A673 (cell line): ENCODE measurements around the gene SNAPIN. TPM values are rescaled to one million over a fixed set of nuclear protein-coding genes. Genes with fewer than 3 reads are reported as not detected.

Experiments used
- BruUV-seq: library from RNA; stranded (reverse); fragments of 400-500 nt; replicated peaks from 2 replicates; lab custom pipeline; 2021; lab: Mats Ljungman, UMichigan
- CTCF ChIA-PET: fragments of 300-600 bp; sonication (Branson Sonifier 250); formaldehyde crosslinking; loops from one replicate; lab custom pipeline; 2022; ENCODE audit warnings: antibody characterized with exemption; lab: Charles Lee
- POLR2A ChIA-PET: fragments of 300-600 bp; sonication (Branson Sonifier 250); formaldehyde crosslinking; loops from one replicate; lab custom pipeline; 2022; ENCODE audit warnings: antibody characterized with exemption; ENCODE audit not compliant: low non-redundant PET; lab: Charles Lee
- DNase-seq: peaks from one replicate; pipeline ENCODE4 v3.0.0-alpha.2; 2015; ENCODE audit warnings: low spot score
- H3K27ac ChIP-seq: fragments of 200-600 bp; sonication (generic); 2 replicates; pipeline ENCODE4 v1.5.1; 2016; ENCODE audit warnings: mixed run types, low read depth, mild to moderate bottlenecking, mixed read lengths, antibody characterized with exemption, low read length; ENCODE audit not compliant: poor library complexity, severe bottlenecking
- H3K27me3 ChIP-seq: fragments of 200-600 bp; sonication (generic); replicated peaks from 2 replicates; pipeline ENCODE4 v1.6.1; 2017; ENCODE audit warnings: mixed run types, low read depth, mild to moderate bottlenecking, mixed read lengths, antibody characterized with exemption, low read length; ENCODE audit not compliant: insufficient read depth, poor library complexity
- H3K36me3 ChIP-seq: fragments of 200-600 bp; sonication (generic); 2 replicates; pipeline ENCODE4 v1.6.1; 2016; ENCODE audit warnings: mixed run types, mild to moderate bottlenecking, mixed read lengths, antibody characterized with exemption, low read length; ENCODE audit not compliant: insufficient read depth, poor library complexity, severe bottlenecking
- H3K4me1 ChIP-seq: fragments of 200-600 bp; sonication (generic); 2 replicates; pipeline ENCODE4 v1.6.1; 2017; ENCODE audit warnings: mixed run types, mild to moderate bottlenecking, mixed read lengths, antibody characterized with exemption, low read length; ENCODE audit not compliant: insufficient read depth, poor library complexity, severe bottlenecking
- H3K4me3 ChIP-seq: fragments of 200-600 bp; sonication (generic); 2 replicates; pipeline ENCODE4 v1.5.1; 2016; ENCODE audit warnings: low read depth, mixed run types, mild to moderate bottlenecking, mixed read lengths, low read length; ENCODE audit not compliant: poor library complexity, severe bottlenecking
- H3K9me3 ChIP-seq: fragments of 200-600 bp; sonication (generic); 2 replicates; pipeline ENCODE4 v1.6.1; 2016; ENCODE audit warnings: mixed run types, low read depth, mild to moderate bottlenecking, mixed read lengths, antibody characterized with exemption, low read length; ENCODE audit not compliant: poor library complexity, severe bottlenecking
- EZH2 ChIP-seq: fragments of 200-600 bp; sonication (generic); IDR thresholded peaks from 2 replicates; pipeline ENCODE4 v1.6.1; 2017; ENCODE audit warnings: borderline replicate concordance, low read depth, mild to moderate bottlenecking, mixed read lengths, antibody characterized with exemption, low read length; ENCODE audit not compliant: poor library complexity, severe bottlenecking
- intact Hi-C: fragments of 100-400 bp; cut with micrococcal nuclease; formaldehyde crosslinking; loops from one replicate; pipeline ENCODE4 v1.10.0; 2022; ENCODE audit not compliant: unreplicated experiment
- total RNA-seq: library from RNA; stranded (reverse); gene quantifications from 2 replicates; pipeline ENCODE4 v1.2.3, GENCODE V29; 2021
- TF ChIP-seq, protein P1 (sequence below): fragments of 300-800, 200-600 bp; sonication (generic); conservative IDR thresholded peaks from 2 replicates; pipeline ENCODE4 v1.5.1; 2017; ENCODE audit warnings: low read depth, mild to moderate bottlenecking, antibody characterized with exemption, low read length, moderate library complexity, mixed read lengths

The SNAPIN gene
- total RNA-seq, 1 experiment from 2014 or later, result 47.4 TPM

DNA sequence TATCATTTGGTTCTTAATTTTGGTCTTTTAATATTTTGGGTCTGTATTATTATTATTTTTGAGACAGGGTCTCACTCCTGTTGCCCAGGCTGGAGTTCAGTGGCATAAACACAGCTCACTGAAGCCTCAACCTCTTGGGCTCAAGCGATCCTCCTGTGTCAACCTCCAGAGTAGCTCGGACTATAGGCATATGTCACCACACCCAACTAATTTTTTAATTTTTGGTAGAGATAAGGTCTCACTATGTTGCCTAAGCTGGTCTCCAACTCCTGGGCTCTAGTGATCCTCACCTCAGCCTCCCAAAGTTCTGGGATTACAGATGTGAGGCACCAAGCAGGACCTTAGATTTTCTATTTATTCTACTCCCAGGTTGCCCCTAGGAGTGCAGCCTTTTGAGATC is 15.0 kb downstream of the SNAPIN start:
- peaks cover 8% of the 10 kb centered on the region for H3K27me3 ChIP-seq
- no peak for DNase-seq
- H3K27ac ChIP-seq, result no peak overlapping the region
- peaks cover 19% of the 10 kb centered on the region for H3K4me1 ChIP-seq
- no peak overlapping the region for H3K4me3 ChIP-seq
- ChIA-PET CTCF (no interaction called here), POLR2A (no interaction called here)
- no peak for TF ChIP-seq EZH2
- TF ChIP-seq, protein P1, sequence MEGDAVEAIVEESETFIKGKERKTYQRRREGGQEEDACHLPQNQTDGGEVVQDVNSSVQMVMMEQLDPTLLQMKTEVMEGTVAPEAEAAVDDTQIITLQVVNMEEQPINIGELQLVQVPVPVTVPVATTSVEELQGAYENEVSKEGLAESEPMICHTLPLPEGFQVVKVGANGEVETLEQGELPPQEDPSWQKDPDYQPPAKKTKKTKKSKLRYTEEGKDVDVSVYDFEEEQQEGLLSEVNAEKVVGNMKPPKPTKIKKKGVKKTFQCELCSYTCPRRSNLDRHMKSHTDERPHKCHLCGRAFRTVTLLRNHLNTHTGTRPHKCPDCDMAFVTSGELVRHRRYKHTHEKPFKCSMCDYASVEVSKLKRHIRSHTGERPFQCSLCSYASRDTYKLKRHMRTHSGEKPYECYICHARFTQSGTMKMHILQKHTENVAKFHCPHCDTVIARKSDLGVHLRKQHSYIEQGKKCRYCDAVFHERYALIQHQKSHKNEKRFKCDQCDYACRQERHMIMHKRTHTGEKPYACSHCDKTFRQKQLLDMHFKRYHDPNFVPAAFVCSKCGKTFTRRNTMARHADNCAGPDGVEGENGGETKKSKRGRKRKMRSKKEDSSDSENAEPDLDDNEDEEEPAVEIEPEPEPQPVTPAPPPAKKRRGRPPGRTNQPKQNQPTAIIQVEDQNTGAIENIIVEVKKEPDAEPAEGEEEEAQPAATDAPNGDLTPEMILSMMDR, result no peak
- BruUV-seq, result no TSS peak
- H3K36me3 ChIP-seq, result peaks cover 14% of the 10 kb centered on the region
- intact Hi-C loops, result loop anchor here (5.0 kb wide), 2 partner anchors 161 to 289 kb away; partner anchors contain the start of gene SLC39A1
- no peaks in the 10 kb centered on the region for H3K9me3 ChIP-seq

DNA sequence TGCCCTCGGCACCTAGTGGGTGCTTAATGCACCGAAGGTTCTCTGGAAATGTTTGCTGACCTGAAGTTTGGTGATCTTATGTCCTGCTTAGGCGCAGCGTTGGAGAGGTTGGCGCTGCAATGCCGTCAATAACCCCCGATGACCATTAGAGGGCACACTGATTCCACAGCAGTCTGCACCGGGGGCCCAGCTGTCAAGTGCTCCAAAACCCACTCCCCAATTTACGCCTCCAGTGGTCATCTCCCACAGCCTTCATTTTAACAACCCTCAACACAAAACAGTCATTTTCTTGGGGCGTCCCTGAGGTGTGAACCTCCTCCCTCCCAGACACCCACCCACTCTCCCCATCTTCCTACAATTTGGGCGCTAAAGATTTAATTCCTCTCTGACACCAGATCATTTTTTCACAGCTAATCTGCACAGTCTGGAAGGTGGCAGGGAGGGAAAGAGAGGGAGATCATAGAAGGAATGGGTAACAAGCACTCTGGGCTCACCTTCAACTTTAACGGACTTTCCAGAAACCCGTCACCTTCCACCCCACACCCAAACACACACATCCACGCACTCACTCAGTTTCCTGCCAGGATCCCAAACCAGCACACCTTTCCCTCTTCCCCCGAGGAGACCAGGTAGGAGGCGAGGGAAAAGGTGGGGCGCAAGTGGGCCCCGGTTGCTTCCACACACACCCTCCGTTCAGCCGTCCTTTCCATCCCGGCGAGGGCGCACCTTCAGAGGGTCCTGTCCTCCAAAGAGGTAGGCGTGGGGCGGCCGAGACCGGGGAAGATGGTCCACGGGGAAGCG is 19.4 kb downstream of the SNAPIN start:
- CTCF ChIA-PET, result interaction anchor here (0.6 to 1.1 kb wide), 5 partner anchors 50 to 308 kb away, joined by 3 to 8 read pairs (median 4); partner anchors contain the start of genes INTS3, RAB13 and SLC27A3
- DNase-seq, result peak; percentile 64
- Histone ChIP-seq H3K27ac (no peak overlapping the region), H3K4me3 (peak overlapping the region; percentile 45), H3K27me3 (peaks cover 40% of the 10 kb centered on the region), H3K9me3 (no peaks in the 10 kb centered on the region), H3K36me3 (no peaks in the 10 kb centered on the region), H3K4me1 (peaks cover 26% of the 10 kb centered on the region)
- POLR2A ChIA-PET, result interaction anchor here (0.6 kb wide), 1 partner anchor 309 kb away, joined by 5 read pairs; no protein-coding TSS in a partner anchor
- intact Hi-C loops, result loop anchor here (2.0 kb wide), 2 partner anchors 71 to 309 kb away; partner anchors contain the start of gene RAB13
- BruUV-seq, result no TSS peak
- no peak for TF ChIP-seq EZH2
- TF ChIP-seq, protein P1, result peak; percentile 96

DNA sequence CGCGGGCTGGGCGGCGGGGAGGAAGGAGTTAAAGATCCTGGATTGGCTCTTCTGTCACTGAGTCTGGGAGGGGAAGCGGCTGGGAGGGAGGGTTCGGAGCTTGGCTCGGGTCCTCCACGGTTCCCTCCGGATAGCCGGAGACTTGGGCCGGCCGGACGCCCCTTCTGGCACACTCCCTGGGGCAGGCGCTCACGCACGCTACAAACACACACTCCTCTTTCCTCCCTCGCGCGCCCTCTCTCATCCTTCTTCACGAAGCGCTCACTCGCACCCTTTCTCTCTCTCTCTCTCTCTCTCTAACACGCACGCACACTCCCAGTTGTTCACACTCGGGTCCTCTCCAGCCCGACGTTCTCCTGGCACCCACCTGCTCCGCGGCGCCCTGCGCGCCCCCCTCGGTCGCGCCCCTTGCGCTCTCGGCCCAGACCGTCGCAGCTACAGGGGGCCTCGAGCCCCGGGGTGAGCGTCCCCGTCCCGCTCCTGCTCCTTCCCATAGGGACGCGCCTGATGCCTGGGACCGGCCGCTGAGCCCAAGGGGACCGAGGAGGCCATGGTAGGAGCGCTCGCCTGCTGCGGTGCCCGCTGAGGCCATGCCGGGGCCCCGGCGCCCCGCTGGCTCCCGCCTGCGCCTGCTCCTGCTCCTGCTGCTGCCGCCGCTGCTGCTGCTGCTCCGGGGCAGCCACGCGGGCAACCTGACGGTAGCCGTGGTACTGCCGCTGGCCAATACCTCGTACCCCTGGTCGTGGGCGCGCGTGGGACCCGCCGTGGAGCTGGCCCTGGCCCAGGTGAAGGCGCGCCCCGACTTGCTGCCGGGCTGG is 20.2 kb downstream of the SNAPIN start, which contains the start of gene NPR1:
Gene NPR1 (plus strand): TSS at position 170 of the 818 bp plus-strand sequence. CDS start 421 bp downstream, at position 591.
- no TSS peak for BruUV-seq
- DNase-seq, result peak; percentile 54
- intact Hi-C loops, result loop anchor here (1.0 to 2.0 kb wide), 3 partner anchors 70 to 308 kb away; partner anchors contain the start of gene RAB13
- Histone ChIP-seq H3K27ac (no peak within 1 kb of the TSS), H3K4me3 (peak within 1 kb of the TSS; percentile 45), H3K36me3 (no peaks in the 10 kb centered on the region), H3K27me3 (peaks cover 40% of the 10 kb centered on the region), H3K9me3 (no peaks in the 10 kb centered on the region), H3K4me1 (peaks cover 26% of the 10 kb centered on the region)
- ChIA-PET CTCF (interaction anchor here (0.7 to 1.0 kb wide), 2 partner anchors 51 to 110 kb away, joined by 3 to 4 read pairs; no protein-coding TSS in a partner anchor), POLR2A (interaction anchor here (0.6 kb wide), 1 partner anchor 308 kb away, joined by 5 read pairs; no protein-coding TSS in a partner anchor)
- TF ChIP-seq, protein P1, result no peak
- TF ChIP-seq EZH2, result peak; percentile 69
